Measurements from ENCODE around the gene ALDOC.

DNA sequence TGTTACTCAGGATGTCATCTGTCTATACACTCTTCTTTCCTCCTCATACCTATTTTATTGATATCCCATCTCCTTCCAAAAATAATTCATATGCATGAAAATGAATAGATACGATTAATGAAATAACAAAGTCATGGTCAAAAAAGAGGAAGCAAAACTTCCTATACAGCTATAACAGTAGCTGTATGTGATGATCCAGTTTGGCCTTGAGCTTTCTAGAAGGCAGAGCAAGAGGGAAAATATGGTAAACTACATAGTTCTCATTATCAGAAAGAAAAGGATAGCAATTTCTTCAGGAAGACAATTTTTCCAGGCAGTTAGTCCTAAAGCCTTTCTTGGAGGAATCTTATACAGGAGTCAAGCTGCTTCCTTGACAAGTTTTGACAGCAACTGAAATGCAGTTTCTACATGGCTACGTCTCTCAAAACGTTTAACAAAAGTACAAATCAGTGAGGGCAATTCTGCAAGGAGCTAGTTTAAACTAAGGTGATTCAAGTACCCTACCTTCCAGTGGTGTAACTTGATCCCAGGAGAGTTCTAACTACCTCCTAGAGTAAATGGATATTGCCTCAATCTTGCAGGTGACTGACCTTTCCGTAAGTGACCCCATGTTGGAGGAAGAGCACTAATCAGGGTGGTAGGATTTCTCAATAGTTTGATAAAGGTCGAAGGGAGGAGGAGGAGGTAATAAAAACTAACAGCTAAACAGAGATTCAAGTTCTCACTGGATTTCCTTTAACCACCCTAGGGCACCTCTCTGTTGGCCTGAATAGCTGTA, 21.1 kb upstream of the ALDOC start:
- TF ChIP-seq RAD21 (IDR thresholded peaks at IDR 0.05; ENCODE audit: low read depth) (no peak), EP300 (IDR thresholded peaks at IDR 0.05; ENCODE audit: borderline replicate concordance) (no peak), CREB1 (IDR thresholded peaks at IDR 0.05; ENCODE audit: low read depth) (no peak)
